Endothelial cell of umbilical vein (primary cell): ENCODE data around the gene SUGP1. TPM values are rescaled to one million over a fixed set of nuclear protein-coding genes. Genes with fewer than 3 reads are reported as not detected.

Experiments
- BruUV-seq: library from RNA; stranded (reverse); fragments of 400-500 nt; replicated peaks from 2 replicates; lab custom pipeline; 2021; lab: Mats Ljungman, UMichigan
- CTCF ChIA-PET: fragments of 300-600, 350-600 bp; sonication (Branson Sonifier 250); formaldehyde crosslinking; loops from one replicate; lab custom pipeline; 2021; ENCODE audit warnings: antibody characterized with exemption, inconsistent platforms; lab: Charles Lee
- POLR2A ChIA-PET: fragments of 300-600, 350-600 bp; sonication (Branson Sonifier 250); formaldehyde crosslinking; loops from one replicate; lab custom pipeline; 2021; ENCODE audit warnings: antibody characterized with exemption, inconsistent platforms; lab: Charles Lee
- DNase-seq: peaks from one replicate; pipeline ENCODE4 v3.0.0-alpha.2; 2011; ENCODE audit warnings: low read depth, low spot score
- FAIRE-seq: peaks from 2 replicates; lab custom pipeline; 2011; peaks lifted over from hg19 to GRCh38; lab: Jason Lieb, UNC
- H2AFZ ChIP-seq: 2 replicates; pipeline ENCODE4 v1.6.0; 2012; ENCODE audit warnings: low read depth, low read length, control low read depth, inconsistent platforms
- H3K27ac ChIP-seq: 2 replicates; pipeline ENCODE4 v1.5.1; 2011; ENCODE audit warnings: low read depth, mild to moderate bottlenecking, control low read depth, low read length, moderate library complexity; ENCODE audit not compliant: insufficient read depth
- H3K27me3 ChIP-seq, 2 experiments: 2 replicates each; pipeline versions ENCODE4 v1.6.0 to v1.6.1; 2011; ENCODE audit warnings: low read length in 2 of 2, mixed read lengths in 1 of 2; ENCODE audit not compliant: control insufficient read depth in 2 of 2, insufficient read depth in 2 of 2
- H3K36me3 ChIP-seq, 2 experiments: 2 replicates in 1 of 2; 3 replicates in 1 of 2; pipeline ENCODE4 v1.5.1; 2011; ENCODE audit warnings: low read length in 2 of 2, mild to moderate bottlenecking in 1 of 2, moderate library complexity in 1 of 2; ENCODE audit not compliant: control insufficient read depth in 2 of 2, insufficient read depth in 2 of 2; ENCODE audit errors: extremely low read depth in 1 of 2
- H3K4me1 ChIP-seq: 3 replicates; pipeline ENCODE4 v1.5.1; 2011; ENCODE audit warnings: mild to moderate bottlenecking, low read length; ENCODE audit not compliant: control insufficient read depth, insufficient read depth; ENCODE audit errors: extremely low read depth
- H3K4me2 ChIP-seq: 2 replicates; pipeline ENCODE4 v1.6.1; 2011; ENCODE audit warnings: low read length, control low read depth, mixed read lengths; ENCODE audit not compliant: insufficient read depth
- H3K4me3 ChIP-seq, 3 experiments: fragments of 200-600 bp in 1 of 3; sonication (generic), shearing (Covaris generic) in 1 of 3; replicated peaks in 1 of 3; 2 replicates each; pipeline ENCODE4 v1.5.1; 2011 to 2016; ENCODE audit warnings: control low read depth in 3 of 3, low read length in 3 of 3, mild to moderate bottlenecking in 2 of 3, inconsistent platforms in 1 of 3, low read depth in 1 of 3, moderate library complexity in 1 of 3; ENCODE audit not compliant: insufficient read depth in 1 of 3
- H3K79me2 ChIP-seq: 2 replicates; pipeline ENCODE4 v1.6.0; 2012; ENCODE audit warnings: low read length, inconsistent platforms; ENCODE audit not compliant: control insufficient read depth, insufficient read depth
- H3K9ac ChIP-seq: replicated peaks from 2 replicates; pipeline ENCODE3; 2011; ENCODE audit warnings: low read length, control low read depth; ENCODE audit not compliant: insufficient read depth; ENCODE audit errors: extremely low read depth
- H3K9me1 ChIP-seq: replicated peaks from 3 replicates; pipeline ENCODE4 v1.6.0; 2011; ENCODE audit warnings: mild to moderate bottlenecking, low read length; ENCODE audit not compliant: control insufficient read depth, insufficient read depth; ENCODE audit errors: extremely low read depth
- H3K9me3 ChIP-seq: replicated peaks from 2 replicates; pipeline ENCODE4 v1.5.1; 2012; ENCODE audit warnings: low read length, inconsistent platforms; ENCODE audit not compliant: control insufficient read depth, insufficient read depth
- H4K20me1 ChIP-seq: replicated peaks from 2 replicates; pipeline ENCODE3; 2011; ENCODE audit warnings: mild to moderate bottlenecking, low read length; ENCODE audit not compliant: control insufficient read depth, insufficient read depth; ENCODE audit errors: extremely low read depth
- EZH2 ChIP-seq: IDR thresholded peaks from 2 replicates; pipeline ENCODE4 v1.6.1; 2012; ENCODE audit warnings: borderline replicate concordance, low read depth, mild to moderate bottlenecking, moderate library complexity, low read length, inconsistent platforms; ENCODE audit not compliant: severe bottlenecking
- FOS ChIP-seq: IDR thresholded peaks from 2 replicates; pipeline ENCODE4 v1.6.1; 2011; ENCODE audit warnings: mild to moderate bottlenecking, low read length, moderate library complexity, borderline replicate concordance; ENCODE audit not compliant: insufficient read depth
- GATA2 ChIP-seq: IDR thresholded peaks from 2 replicates; pipeline ENCODE4 v1.7.0; 2011; ENCODE audit warnings: low read depth, mild to moderate bottlenecking, moderate library complexity, mixed read lengths, low read length; ENCODE audit not compliant: insufficient read length, insufficient read depth
- JUN ChIP-seq: IDR thresholded peaks from 2 replicates; pipeline ENCODE4 v1.6.1; 2011; ENCODE audit warnings: borderline replicate concordance, low read depth; ENCODE audit not compliant: insufficient read length, insufficient read depth
- MYC ChIP-seq: IDR thresholded peaks from one replicate; pipeline ENCODE4 v1.6.1; 2011; ENCODE audit warnings: mild to moderate bottlenecking, low read depth, low read length
- POLR2A ChIP-seq: IDR thresholded peaks from 2 replicates; pipeline ENCODE4 v1.6.1; 2012; ENCODE audit warnings: low read depth, mild to moderate bottlenecking, control low read depth, low read length
- POLR2AphosphoS5 ChIP-seq: IDR thresholded peaks from 2 replicates; pipeline ENCODE4 v1.6.1; 2012; ENCODE audit warnings: low read depth, mild to moderate bottlenecking, control low read depth, low read length, moderate library complexity; ENCODE audit not compliant: insufficient read depth
- dilution Hi-C: fragments of 300-500 bp; cut with MboI; formaldehyde crosslinking; loops from one replicate; pipeline ENCODE4 v1.15.0; 2019; ENCODE audit warnings: low sequenced_read_pairs; ENCODE audit not compliant: extremely low pct_ligation_motif_present
- intact Hi-C: fragments of 100-400 bp; cut with micrococcal nuclease; formaldehyde crosslinking; loops from one replicate; pipeline ENCODE4 v1.10.0; 2022
- polyA plus RNA-seq, 4 experiments: library from polyadenylated mRNA; depleted of rRNA in 3 of 4; stranded (reverse) in 3 of 4; unstranded in 1 of 4; fragments of >200 nt; gene quantifications; 2 replicates each; pipeline versions ENCODE4 v1.2.1 to v1.2.3, GENCODE V29; 2011 to 2012; ENCODE audit warnings: missing spikeins in 1 of 4
- total RNA-seq: library from RNA; stranded (reverse); gene quantifications from 2 replicates; pipeline ENCODE4 v1.2.3, GENCODE V29; 2021
- TF ChIP-seq, protein P1 (sequence below), 2 donors: IDR thresholded peaks; 1 replicate in 1 of 2; 2 replicates in 1 of 2; pipeline ENCODE4 v1.5.1; 2011; ENCODE audit warnings: low read length in 2 of 2, mild to moderate bottlenecking in 2 of 2, moderate library complexity in 2 of 2, control low read depth in 1 of 2, inconsistent platforms in 1 of 2, low read depth in 1 of 2; ENCODE audit not compliant: insufficient read depth in 1 of 2; ENCODE audit errors: extremely low read depth in 1 of 2
- TF ChIP-seq, protein P2 (sequence below): IDR thresholded peaks from 2 replicates; pipeline ENCODE4 v1.6.1; 2011; ENCODE audit not compliant: insufficient read depth, insufficient read length

The SUGP1 gene
- total and polyA plus RNA-seq, 2 donors (not counting 3 experiments of a cell fraction or from before 2014, with no cell fraction given): 41.0 to 64.7 TPM

DNA sequence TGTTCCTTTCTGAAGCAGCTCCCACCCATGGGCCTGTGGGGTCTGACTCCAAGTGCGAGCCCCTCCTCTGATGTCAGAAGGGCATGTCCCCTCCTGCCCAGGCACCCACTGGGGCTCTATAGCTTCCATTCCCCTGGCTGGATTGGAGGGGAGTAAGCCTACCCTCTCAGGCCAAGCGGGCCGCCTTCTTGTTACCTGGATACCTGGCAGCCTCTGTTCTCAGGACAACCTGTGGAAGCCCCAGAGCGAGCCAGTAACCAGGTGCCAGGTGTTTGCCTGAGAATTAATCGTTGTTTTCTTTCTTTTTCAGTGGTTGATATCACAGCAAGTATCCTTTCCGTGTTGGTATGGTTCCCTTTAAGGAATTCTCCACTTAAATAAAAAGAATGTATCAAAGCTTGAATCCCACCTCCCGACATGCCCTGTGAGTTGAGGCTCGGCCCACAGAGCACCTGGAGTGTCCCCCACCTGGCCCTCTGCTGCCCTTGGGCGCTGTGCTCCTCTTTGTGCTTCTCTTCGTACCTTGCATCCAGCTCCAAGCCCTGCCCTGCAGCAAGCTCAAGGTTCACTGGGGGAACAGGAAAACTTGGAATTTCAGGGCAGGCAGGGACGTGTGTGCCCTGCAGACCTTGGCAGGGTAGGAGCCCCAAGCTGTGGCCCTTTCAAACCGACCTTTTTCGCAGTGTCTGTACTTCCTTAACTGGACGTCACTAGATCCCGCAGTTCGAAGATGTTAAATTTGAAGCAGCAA lies 15.3 kb upstream of the SUGP1 start:
- ChIA-PET CTCF (no interaction called here), POLR2A (no interaction called here)
- Histone ChIP-seq H3K36me3 (peaks cover 8 to 49% of the 10 kb centered on the region in 2 experiments), H3K4me3 (no peak overlapping the region), H3K9ac (no peak overlapping the region), H3K4me1 (no peaks in the 10 kb centered on the region), H3K9me1 (no peaks in the 10 kb centered on the region), H3K4me2 (no peak overlapping the region), H4K20me1 (no peaks in the 10 kb centered on the region), H3K27me3 (no peaks in the 10 kb centered on the region), H2AFZ (no peak overlapping the region), H3K9me3 (no peaks in the 10 kb centered on the region), H3K79me2 (peaks cover 5% of the 10 kb centered on the region), H3K27ac (no peak overlapping the region)
- DNase-seq: no peak
- intact Hi-C loops: no loop called here
- dilution Hi-C loops: no loop called here
- no TSS peak for BruUV-seq
- FAIRE-seq: no peak
- TF ChIP-seq POLR2AphosphoS5: no peak
- no peak for TF ChIP-seq FOS
- TF ChIP-seq GATA2: no peak
- TF ChIP-seq POLR2A: no peak
- no peak for TF ChIP-seq EZH2
- TF ChIP-seq, protein P1, sequence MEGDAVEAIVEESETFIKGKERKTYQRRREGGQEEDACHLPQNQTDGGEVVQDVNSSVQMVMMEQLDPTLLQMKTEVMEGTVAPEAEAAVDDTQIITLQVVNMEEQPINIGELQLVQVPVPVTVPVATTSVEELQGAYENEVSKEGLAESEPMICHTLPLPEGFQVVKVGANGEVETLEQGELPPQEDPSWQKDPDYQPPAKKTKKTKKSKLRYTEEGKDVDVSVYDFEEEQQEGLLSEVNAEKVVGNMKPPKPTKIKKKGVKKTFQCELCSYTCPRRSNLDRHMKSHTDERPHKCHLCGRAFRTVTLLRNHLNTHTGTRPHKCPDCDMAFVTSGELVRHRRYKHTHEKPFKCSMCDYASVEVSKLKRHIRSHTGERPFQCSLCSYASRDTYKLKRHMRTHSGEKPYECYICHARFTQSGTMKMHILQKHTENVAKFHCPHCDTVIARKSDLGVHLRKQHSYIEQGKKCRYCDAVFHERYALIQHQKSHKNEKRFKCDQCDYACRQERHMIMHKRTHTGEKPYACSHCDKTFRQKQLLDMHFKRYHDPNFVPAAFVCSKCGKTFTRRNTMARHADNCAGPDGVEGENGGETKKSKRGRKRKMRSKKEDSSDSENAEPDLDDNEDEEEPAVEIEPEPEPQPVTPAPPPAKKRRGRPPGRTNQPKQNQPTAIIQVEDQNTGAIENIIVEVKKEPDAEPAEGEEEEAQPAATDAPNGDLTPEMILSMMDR (IDR thresholded peaks at IDR 0.05; ENCODE audit: extremely low read depth in 1 of 2, insufficient read depth in 1 of 2, low read depth in 1 of 2, low read length in 2 of 2): no peak
- TF ChIP-seq MYC: no peak
- TF ChIP-seq, protein P2, sequence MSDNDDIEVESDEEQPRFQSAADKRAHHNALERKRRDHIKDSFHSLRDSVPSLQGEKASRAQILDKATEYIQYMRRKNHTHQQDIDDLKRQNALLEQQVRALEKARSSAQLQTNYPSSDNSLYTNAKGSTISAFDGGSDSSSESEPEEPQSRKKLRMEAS: no peak
- no peak for TF ChIP-seq JUN
